ENCODE data around the gene RASL11B.
A peak's percentile ranks its signal among the peaks of the same experiment; 100 is the strongest.
"Not testable (repeated sequence)": the region's sequence is repeated elsewhere in the genome, so short reads cannot be mapped to it uniquely, and the experiment has no call there.

The RASL11B gene, protein sequence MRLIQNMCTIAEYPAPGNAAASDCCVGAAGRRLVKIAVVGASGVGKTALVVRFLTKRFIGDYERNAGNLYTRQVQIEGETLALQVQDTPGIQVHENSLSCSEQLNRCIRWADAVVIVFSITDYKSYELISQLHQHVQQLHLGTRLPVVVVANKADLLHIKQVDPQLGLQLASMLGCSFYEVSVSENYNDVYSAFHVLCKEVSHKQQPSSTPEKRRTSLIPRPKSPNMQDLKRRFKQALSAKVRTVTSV

DNA sequence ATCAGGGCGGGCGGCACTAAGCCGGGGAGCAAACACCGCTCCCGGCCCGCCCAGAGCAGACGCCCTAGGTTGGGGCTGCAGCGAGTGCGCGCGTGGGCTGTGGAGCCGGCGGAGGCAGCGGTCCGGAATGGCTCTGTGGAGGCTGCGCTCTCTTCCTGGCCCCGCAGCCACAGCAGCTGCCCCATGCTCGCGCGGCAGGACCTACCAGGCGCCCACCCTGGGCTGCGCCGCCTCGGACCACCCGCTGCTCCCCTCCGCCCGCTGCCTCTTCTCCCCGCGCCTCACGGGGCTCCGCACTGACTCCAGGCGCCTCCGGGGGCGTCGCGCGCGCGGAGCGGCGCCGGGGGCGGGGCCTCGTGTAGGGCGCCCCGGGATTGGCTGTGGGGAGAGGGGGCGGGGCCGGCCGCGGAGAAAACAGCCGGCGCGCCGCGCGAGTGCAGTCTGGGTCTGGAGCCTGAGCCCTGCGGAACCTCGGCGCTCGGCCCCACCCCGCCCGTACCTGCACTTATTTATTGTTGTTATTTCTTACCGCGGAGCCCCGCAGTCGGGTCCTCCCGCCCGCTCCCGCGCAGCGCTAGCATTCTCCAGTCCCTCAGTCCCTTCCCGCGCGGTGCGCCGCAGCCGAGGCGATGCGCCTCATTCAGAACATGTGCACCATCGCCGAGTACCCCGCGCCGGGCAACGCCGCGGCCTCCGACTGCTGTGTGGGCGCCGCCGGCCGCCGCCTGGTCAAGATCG lies at the start of gene RASL11B:
Gene RASL11B (plus strand): TSS at position 439 of the 738 bp plus-strand sequence. CDS start 191 bp downstream, at position 630.
- DNase-seq, result peak; percentile 81 to 88
- TF ChIP-seq POLR2A (IDR thresholded peaks at IDR 0.05; ENCODE audit: low read length) (no peak), GATA1 (IDR thresholded peaks at IDR 0.05; ENCODE audit: low read depth, low read length) (no peak)

DNA sequence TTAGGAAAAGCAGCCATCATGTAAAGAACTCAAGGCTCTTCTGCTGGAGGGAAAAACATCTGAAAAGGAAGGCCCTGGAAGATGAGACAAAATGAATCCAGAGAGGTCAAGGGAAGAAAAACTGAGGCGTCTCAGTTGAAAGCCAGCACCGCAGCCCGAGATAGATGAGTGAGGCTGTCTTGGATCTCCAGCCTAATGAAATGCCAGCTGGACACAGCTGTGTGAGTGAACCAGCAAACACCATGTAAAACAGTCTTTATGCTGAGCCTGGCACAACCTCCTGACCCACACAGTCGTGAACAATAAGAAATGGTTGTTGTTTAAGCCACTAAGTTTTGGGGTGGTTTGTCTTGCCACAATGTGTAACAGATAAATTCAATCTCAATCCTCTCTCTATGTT lies 48.6 kb upstream of the RASL11B start:
- TF ChIP-seq GATA1 (IDR thresholded peaks at IDR 0.05; ENCODE audit: low read depth, low read length), result no peak
- no peak for TF ChIP-seq POLR2A (IDR thresholded peaks at IDR 0.05; ENCODE audit: low read length)
- DNase-seq, result no peak

GRCh38 chr4:52822583-52822971 lies 39.5 kb upstream of the RASL11B start:
- DNase-seq, result no peak
- no peak for TF ChIP-seq GATA1 (IDR thresholded peaks at IDR 0.05; ENCODE audit: low read depth, low read length)
- no peak for TF ChIP-seq POLR2A (IDR thresholded peaks at IDR 0.05; ENCODE audit: low read length)

- no peak for DNase-seq
- TF ChIP-seq POLR2A (IDR thresholded peaks at IDR 0.05; ENCODE audit: low read length), result no peak
These were observed 39.0 kb upstream of the RASL11B start for GRCh38 chr4:52822972-52823701.

GRCh38 chr4:52823702-52824092 lies 38.4 kb upstream of the RASL11B start:
- no peak for DNase-seq
- no peak for TF ChIP-seq POLR2A (IDR thresholded peaks at IDR 0.05; ENCODE audit: low read length)
- TF ChIP-seq GATA1 (IDR thresholded peaks at IDR 0.05; ENCODE audit: low read depth, low read length), result no peak

DNA sequence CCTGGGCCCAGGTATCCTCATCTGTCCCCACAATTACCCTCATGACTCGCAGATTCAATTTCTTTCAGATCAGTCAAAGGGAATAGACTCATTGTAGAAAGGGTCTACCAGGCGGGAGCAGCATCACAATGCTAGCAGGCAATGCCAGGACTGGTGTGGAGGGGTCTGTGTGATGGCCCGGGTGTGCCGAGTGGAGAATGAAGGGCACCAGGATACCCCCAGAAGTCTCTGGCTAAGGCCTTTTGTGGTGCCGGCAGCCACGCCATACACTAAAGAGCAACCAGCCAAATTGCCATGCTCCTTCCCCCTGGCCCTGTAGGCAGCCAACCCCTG lies 37.9 kb upstream of the RASL11B start:
- no peak for TF ChIP-seq GATA1 (IDR thresholded peaks at IDR 0.05; ENCODE audit: low read depth, low read length)
- TF ChIP-seq POLR2A (IDR thresholded peaks at IDR 0.05; ENCODE audit: low read length), result no peak
- DNase-seq, result no peak

- TF ChIP-seq GATA1 (IDR thresholded peaks at IDR 0.05; ENCODE audit: low read depth, low read length) (no peak), POLR2A (IDR thresholded peaks at IDR 0.05; ENCODE audit: low read length) (no peak)
- DNase-seq, result no peak
These were observed 37.3 kb upstream of the RASL11B start for GRCh38 chr4:52824603-52825459.

DNA sequence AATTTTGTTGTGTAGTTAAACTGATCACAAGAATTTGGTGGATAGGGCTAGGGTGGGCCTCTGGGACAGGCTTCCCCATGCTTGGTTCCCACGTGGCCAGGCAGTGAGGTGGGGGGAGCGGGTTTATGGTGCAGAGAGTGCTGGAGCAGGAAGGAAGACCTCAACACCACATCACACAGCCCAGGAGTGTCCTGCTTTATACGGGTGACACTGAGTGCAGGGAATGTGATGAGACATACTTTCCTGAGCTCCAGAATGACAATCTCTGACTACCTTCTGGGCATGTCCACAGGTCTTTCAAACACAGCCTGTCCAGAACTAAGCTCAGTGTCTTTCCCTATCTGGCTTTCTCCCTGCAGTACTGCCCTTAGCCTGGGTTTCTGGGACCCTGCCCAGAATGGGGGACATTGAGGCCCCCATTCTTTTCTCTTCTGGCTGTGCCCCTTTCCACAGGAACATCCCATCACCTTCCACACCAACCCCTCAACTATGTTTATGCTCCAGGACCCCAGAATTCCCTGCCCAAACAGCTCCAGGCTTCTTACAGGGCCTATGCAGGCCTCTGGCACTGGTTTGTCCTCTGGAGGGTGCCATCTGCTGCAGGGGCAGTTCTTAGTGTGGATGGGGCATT lies 36.5 kb upstream of the RASL11B start:
- TF ChIP-seq GATA1 (IDR thresholded peaks at IDR 0.05; ENCODE audit: low read depth, low read length) (no peak), POLR2A (IDR thresholded peaks at IDR 0.05; ENCODE audit: low read length) (no peak)
- DNase-seq, result no peak

DNA sequence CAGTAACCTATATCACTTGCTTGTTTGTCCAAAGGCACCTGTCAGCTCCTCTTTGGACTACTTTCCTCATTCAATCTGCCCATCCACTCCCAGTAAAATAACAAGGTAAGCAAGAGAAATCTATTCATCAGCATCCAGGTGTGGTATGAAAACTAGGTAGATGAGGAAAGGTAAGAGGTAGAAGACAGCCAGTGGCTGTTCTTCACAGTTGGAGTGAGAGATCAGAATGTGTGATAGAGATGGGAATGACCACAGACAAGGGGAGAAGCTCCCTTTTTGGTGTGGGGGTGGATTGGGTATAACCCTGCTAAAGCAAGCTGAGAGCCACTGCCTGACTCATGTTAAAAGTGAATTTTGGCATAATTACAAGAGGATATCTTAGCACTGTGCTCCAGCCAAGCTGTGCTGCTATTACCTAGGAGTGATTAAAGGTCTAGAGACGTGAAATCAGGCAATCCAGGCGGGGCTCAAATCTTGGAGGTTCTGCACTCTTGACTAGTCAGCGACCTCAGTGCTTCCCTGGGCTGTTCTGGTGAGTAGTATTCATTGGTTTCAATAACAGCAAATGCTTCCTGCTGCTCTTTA lies 28.1 kb upstream of the RASL11B start:
- no peak for DNase-seq
- TF ChIP-seq GATA1 (IDR thresholded peaks at IDR 0.05; ENCODE audit: low read depth, low read length) (no peak), POLR2A (IDR thresholded peaks at IDR 0.05; ENCODE audit: low read length) (no peak)

DNA sequence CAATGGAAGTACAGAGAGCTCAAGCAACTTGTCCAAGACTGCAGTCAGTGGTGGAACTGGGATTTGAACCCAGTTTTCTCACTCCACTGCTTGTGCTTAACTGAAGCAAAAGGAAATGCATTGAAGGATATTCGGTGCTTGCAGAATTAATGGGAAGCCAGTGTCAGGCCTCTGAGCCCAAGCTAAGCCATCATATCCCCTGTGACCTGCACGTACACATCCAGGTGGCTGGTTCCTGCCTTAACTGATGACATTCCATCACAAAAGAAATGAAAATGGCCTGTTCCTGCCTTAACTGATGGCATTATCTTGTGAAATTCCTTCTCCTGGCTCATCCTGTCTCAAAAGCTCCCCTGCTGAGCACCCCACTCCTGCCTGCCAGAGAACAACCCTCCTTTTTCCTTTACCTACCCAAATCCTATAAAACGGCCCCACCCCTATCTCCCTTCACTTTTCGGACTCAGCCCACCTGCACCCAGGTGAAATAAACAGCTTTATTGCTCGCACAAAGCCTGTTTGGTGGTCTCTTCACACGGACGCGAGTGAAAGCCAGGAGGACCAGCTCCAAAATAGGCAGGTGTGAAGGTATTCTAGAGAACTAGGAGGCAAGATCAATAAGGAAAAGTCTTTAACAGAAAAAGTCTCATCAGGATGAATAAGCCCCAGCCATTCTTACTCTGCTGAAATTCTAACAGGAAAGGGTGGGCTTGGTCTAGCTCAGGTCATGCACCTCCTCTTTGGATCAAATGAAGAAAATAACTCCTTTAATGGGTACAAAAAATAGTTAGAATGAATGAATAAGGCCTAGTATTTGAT lies 27.3 kb upstream of the RASL11B start:
- DNase-seq, result not testable (repeated sequence)

GRCh38 chr4:52836120-52836519 lies 26.0 kb upstream of the RASL11B start:
- no peak for DNase-seq
- no peak for TF ChIP-seq GATA1 (IDR thresholded peaks at IDR 0.05; ENCODE audit: low read depth, low read length)
- TF ChIP-seq POLR2A (IDR thresholded peaks at IDR 0.05; ENCODE audit: low read length), result no peak

DNA sequence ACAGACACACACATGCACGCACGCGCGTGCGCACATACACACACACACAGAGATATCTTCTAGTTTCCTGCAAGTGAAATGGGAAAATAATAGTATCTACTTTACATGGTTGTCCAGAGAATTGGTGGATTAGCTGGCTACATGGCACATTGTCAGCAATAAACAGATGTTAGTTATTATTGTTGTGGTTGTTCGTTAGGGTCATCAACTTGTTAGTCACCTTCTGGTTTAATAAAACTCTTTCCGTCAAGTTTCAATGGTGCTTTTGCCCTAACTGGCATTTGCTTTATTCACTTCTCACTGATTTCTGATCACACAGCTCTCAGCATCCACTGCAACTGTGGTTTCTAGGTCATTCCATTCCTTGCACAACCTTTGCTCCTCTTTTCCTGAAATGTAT lies 25.4 kb upstream of the RASL11B start:
- DNase-seq, result no peak

More for the DNA sequence above, 25.4 kb upstream of the RASL11B start:
- no peak for TF ChIP-seq POLR2A (IDR thresholded peaks at IDR 0.05; ENCODE audit: low read length)
- no peak for TF ChIP-seq GATA1 (IDR thresholded peaks at IDR 0.05; ENCODE audit: low read depth, low read length)
